8988T (cell line): Measurements from ENCODE around the gene TRAPPC2L.

Source experiments
- DNase-seq: peaks from one replicate; pipeline ENCODE4 v3.0.0; 2011

Gene TRAPPC2L

DNA sequence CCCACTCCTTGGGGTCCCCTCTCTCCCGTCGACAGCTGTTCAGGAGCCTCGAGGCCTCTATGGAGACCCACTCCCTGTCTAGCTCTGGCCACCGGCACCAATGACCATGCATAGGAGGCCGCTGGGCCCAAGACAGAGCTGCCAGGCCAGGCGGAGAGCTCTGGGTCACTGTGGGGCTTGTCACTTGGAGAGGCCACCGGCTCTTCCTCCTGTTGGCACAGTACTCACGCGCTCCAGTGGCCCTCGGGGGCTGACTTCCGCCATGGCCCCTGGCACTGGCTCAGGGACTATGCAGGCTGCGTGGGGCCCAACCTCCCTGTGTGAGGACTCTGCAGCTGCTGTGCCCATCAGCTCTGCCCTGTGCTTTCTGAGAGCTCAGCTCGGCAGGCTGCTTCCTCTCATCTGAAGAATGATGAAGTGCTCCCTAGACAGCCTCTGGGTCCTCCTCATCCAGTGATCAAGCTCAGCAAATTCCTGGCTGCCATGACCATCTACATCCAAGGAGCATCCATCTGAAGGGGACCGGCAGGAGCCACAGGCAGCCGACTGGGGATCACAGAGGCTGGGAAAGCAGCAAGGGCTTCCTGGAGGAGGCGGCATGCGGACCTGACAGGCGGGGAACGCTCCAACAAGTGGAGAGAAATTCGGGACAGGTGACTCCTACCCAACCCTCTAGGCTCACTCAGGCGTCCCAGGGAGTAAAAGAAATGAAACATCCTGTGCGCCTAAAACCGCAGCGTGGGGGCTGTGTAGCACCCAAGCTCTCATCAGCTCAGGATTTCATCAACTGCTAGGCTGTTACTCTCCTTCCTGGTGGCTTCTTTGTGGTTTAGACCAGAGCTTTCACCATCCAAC lies 17.0 kb upstream of the TRAPPC2L start:
- DNase-seq: no peak

DNA sequence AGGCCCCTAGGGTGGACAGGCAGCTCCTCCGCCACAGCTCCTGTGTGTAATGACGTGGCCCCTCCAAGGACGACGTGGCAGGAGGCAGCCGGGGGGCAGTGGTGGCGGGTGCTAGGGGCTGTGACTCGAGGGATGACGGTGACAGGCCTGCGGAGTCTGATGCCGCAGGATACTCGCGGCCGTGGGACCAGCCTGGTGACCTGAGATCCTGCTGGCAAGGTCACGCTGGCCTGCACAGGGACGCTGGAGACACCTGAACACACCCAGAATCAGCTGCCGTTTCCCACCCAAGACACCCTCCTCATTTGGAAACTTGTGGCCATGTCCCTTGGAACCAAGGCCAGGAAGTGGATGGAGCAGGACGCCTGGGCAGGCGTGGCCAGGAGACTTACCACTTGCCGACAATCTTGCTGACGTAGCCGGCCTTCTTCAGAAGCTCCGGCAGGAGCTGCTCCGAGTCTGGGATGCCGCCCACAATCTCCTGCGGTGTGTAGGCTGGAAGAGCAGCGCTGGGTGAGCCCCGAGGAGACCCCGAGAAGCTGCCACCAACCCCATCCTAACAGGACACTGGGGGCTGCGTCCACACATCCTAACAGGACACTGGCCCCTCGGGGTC lies 16.2 kb upstream of the TRAPPC2L start:
- no peak for DNase-seq

DNA sequence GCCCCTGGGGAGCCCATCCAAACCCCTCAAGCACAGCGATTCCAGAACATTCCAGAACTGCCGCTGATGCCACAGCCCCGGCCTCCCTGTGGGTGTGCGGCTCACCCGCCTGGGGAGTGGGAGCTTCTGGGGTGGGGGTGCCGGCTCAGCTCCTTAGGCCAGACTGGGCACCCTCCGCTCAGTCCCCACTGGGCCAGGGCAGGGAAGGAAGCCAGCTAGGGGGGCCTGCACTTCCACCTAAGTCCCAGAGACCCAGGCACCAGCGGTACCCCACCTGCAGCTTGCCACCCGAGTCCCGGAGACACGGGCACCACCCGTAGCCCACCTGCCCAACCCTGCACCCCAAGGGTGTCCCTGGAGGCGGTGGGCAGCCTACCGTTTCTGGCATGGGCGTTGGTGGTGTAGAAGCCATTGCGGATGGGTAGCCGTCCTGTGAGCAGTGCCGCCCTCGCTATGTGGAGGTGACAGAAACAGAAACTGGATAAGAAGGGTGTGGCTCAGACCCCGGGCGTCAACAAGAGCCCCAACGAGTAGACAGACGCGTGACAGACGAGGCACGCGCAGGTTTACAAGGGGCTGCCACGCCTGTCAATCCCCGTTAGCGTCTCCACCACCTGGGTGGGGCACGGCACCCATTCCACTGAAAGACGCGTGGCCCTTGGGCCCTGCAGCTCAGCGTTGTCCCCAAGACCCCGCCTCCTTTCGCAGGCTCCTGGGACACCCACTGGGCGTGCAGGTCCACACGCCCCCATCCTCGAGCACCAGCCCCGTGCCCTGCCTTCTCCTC lies 15.2 kb upstream of the TRAPPC2L start:
- DNase-seq: no peak

DNA sequence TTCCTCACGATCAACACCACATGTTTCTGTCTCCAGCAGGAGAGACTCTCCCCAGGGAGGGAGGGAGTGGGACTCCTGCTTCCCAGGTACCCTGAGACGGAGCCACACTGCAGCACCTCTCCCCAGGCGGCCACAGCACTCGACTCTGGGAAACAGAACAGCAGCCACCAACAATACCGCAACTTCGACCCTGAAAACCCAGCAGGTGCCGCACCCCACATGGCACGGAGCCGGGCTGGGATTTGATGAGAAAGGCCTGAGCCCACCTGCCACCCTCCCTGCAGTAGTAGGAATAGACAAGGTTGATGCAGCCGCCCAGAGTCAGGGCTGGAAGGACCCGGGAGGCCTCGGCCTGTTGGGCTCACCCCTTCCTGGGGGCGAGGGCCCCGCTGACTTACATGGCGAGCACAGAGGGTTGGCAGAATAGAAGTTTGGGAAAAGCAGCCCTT lies 14.6 kb upstream of the TRAPPC2L start:
- DNase-seq: no peak

DNA sequence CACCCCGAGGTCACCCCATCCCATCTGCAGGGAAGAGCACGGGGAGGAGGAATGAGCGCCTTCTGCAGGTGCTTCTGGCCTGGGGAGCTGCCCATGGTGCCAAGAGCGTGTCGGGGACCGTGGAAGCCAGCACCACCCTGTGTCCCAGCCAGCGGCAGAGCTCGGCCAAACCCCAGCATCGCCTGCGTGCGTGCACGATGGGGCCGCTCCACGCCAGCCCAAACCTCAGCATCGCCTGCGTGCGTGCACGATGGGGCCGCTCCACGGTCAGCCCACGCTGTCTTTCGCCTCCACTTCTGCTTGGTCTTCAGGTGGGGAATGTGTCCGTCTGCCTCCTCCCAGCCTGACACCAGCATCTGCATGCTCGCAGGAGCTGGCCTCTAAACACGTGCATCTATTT lies 14.1 kb upstream of the TRAPPC2L start:
- DNase-seq: no peak

DNA sequence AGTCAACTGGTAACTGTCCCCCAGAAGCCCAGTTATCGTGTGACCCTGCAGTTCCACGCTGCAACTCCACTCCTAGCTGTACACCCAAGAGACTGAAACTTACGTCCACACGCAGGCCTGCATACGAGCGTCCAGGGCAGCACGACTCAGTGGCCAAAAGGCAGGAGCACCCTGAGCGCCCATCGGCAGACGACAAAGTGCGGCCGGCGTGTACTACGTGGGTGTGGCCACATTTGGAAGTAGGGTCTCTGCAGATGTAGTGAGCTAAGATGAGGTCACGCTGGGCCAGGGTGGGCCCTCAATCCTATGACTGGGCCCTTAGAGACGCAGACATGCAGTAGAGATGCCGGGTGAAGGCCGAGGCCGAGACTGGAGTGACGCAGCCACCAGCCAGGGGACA lies 13.7 kb upstream of the TRAPPC2L start:
- no peak for DNase-seq

DNA sequence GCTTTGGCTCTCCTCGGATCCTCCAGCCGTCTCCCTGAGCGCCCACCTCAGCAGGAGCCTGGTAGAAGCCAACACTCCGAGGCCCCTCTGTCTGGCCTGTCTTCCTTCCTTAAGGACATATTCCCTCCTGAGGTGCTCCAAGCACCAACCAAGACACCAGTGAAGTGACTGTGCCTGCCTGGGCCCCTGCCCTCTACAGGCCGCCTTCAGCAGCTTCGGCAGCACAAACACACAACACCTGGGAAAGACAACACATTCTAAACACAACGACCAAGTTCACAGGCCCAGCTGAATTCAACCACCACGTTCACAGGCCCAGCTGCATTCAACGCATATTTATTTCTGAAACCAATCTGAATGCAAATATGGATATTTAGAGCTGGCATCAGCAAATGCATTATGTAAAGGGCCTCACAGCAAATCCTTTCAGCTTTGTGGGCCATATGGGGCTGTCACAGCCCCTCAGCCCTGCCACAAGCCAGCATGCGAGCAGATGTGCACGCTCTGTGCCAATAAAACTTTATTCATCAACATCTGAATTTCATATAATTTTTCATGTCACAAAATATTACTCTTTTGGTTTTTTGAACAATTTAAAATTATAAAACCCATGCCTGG lies 12.4 kb upstream of the TRAPPC2L start:
- peak; percentile 87 for DNase-seq

DNA sequence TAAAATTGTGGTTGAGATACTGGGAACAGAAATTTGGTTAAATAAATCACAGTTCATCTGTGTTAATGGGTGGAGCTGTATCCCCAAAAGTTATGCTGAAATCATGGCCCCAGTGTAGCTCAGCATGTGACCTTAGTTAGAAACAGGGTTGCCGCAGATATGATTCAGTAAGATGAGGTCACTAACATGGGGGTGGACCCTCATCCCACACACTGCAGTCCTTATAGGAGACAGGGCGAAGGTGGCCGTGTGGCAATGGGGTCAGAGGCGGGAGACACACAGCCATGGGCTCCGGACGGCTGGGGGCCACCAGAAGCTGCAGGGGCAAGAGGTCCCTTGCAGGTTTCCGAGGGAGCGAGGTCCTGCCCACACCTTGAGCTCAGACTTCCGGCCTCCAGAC lies 10.8 kb upstream of the TRAPPC2L start:
- no peak for DNase-seq

DNA sequence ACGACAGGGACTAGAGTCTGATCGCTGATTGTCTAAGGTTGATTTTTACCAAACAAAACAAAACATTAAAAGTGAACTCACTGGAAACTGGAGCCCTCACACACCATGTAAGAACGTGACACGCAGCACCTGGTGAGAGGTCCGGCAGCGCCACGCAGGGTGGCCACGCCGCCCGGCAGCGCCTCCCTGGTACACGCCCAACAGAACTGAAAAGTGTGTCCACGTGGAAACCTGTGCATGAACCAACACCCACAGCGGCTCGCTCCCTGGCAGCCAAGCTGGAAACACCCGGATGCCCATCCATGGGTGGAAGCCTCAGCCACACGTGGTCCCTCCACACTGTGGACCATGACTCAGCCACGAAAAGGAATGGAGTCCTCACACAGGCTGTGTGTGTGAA lies 9.3 kb upstream of the TRAPPC2L start:
- DNase-seq: no peak

DNA sequence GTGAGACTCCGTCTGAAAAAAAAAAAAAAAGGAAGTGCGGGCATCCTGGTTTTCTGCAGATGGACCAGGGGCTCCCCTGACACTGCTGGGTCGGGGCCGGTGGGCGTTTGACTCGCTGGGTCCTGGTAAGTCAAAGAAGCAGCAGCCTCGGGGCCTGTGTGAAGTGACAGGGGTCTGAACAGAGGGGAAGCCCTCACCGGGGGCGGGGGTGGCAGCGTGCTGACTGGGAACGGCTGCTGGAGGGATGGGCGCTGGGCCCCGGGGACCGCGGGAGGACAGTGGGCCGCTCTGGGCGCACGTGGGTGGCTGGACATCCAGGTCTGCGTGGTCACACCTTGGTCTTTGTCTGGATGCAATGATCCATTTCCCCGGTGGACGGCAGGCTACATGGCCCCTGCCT lies 8.4 kb upstream of the TRAPPC2L start:
- no peak for DNase-seq

DNA sequence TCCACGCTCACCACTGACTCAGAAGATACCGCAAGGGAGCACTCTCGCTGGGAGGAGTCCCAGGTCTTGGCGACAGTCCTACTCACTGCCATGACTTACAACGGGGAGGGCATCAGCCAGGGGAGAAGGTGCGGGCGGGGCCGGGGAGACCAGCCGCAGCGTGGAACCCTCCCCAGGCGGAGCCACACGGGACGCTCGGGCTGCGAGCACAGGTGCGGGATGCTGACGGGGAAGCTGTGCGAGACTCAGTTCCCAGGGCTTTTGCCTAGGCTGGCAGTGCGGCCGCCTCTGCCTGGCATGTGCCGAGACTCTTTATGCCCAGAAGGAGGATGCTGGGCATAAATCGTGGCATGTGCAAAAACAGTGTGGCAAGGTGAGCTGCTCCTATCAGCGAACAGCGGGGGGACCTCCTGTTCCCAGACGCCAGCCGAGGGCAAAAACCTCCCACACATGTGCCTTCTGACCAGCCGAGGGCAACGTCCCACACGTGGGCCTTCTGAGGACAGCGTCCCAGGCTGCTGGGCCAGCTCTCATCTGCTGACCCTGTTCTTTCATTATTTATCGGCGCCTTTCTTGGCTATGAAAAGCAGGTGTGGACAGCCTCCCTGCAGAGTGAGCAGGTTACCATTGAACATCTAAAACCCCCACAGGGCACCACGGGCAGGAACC lies 6.3 kb upstream of the TRAPPC2L start:
- no peak for DNase-seq

DNA sequence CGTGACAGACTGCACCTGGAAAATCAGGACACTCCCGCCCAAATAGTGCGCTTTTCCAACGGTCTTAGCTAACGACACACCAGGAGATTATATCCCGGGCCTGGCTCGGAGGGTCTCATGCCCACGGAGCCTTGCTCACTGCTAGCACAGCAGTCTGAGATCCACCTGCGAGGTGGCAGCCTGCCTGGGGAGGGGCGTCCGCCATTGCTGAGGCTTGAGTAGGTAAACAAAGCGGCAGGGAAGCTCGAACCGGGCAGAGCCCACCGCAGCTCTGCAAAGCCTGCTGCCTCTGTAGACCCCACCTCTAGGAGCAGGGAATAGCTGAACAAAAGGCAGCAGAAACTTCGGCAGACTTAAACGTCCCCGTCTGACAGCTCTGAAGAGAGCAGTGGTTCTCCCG lies 5.3 kb upstream of the TRAPPC2L start:
- DNase-seq: no peak

DNA sequence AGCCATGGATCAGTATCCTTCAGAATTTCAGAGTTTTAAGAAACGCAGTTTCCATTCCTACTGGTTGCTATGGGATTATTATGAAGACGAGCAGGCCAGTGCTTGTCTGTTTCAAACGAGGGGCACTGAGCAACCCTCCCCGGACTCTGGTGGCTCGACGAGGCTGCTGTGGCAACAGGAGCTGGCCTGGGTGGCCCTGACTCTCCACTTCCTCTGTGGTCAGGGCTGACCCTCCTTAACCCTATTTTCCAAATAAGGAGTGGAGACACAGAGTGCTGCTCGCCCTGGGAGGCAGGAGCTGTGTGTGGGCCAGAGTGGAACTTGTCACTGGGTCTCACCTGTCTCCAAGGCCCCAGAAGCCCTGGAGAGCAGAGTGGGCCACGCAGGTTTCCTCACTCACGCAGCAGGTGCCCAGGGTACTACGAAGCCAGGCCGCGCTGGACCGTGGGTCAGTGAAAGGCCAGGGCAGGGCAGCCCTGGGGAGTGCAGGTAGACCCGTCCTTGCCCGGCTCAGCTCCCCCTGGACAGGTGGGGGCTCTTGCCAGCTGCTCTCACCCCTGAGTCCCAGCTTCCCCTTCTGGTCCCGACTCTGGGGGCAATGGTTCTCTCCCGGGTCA lies 3.5 kb upstream of the TRAPPC2L start:
- no peak for DNase-seq

DNA sequence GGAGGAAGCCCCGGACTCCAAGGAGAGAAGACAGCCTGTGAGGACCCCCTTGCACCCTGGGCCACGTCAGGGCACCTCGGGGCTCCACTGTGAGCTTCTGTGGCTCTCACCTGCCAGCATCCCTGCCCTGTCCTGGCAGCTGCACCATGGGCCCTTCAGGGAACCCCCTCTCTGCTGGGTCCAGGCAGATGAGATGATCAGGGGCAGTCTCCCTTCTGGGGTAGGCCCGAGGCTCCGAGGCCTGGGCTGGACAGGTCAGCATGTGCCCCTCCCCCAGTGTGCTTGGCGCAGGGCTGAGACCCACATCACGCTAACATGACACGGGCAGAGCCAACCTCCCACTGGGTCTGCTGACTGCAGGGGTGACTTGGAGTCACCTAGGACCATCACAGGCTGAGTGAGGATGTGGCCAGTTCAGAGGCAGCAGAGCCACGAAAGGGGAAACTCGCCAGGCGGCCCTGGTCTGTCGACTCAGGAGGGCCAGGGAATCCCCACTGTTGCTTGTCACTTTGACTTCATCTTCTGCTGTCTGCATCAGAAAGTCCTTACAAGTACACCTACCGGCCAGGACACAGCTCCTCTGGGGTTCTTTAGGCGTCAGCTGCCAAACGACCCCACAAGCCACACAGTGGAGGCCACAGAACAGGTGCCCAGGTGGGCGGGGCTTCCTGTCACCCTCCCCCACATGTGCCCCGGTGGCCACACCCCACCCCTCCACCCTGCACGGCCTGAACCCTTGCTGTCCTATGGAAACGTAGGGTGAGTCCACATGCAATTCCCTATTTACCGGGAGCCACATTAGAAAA lies 2.4 kb upstream of the TRAPPC2L start:
- DNase-seq: no peak

DNA sequence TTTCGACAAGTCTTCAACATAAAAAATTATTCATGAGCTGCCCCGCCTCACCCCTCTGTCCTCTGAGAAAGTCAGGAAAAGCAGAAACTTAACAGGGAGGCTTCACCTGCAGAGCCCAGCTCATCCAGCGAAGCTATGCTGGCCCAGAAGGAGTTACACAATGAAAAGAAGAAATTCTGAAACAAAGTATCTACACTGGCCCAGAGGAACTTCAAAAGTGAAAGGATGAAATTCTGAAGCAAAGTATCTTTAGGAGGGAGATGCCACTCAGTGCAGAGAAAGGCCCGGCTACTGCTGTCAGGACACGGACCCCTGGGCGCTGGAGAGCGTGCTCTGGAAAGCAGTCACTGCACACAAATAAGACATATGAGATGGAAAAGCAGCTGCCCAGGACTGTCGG lies 1.8 kb upstream of the TRAPPC2L start:
- DNase-seq: no peak

DNA sequence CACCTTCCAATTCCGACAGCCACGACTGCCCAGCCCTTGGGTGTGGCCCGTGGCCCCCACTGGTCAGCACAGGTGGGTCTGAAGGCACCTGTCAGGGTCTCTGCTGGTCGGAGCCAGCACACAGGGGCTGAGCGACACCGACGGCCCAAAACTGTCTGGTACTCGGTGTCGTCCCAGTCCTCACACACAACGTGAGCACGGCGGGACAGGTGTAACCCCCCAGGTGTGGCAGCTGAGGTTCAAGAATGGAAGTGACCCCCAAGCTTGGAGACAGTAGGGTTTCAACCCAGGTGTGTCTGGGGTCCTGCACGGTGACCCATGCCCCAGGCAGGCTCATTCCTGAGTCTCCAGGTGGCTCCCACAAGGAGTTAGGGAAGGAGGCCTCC lies 1.2 kb upstream of the TRAPPC2L start:
- DNase-seq: no peak

DNA sequence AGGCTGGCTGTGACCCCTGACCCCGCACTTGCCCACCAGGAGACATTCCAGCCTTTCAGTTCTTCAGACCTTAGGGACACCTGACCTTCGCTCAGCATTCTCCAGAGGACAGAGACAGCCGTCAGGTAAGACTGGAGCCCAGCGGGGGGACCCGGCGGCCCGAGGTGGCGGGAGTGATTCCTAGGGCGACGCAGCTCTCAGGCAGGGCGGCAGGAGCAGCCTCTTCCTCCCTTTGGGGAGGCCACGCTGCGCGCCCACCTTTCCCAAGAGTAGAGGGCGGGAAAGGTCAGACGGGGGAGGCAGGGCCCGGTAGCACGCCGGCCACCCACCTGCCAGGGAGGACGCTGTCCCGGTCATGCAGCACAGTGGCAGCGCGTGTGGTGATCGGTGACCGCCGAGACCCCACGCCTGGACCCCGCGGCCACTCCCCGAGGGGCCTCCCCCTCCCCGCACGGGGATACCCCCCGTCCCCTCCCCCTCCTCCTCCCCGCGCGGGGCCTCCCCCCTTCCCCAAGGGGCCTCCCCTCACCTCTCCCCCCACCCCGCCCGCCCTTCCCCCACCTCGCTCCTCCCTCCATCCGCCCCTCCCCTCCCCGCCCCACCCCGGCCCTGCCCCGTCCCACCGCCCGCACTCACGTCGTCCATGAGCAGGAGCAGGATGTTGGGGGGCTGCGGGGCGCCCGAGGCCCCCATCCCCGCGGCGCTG lies 652 bp upstream of the TRAPPC2L start:
- peak; percentile 84 for DNase-seq

DNA sequence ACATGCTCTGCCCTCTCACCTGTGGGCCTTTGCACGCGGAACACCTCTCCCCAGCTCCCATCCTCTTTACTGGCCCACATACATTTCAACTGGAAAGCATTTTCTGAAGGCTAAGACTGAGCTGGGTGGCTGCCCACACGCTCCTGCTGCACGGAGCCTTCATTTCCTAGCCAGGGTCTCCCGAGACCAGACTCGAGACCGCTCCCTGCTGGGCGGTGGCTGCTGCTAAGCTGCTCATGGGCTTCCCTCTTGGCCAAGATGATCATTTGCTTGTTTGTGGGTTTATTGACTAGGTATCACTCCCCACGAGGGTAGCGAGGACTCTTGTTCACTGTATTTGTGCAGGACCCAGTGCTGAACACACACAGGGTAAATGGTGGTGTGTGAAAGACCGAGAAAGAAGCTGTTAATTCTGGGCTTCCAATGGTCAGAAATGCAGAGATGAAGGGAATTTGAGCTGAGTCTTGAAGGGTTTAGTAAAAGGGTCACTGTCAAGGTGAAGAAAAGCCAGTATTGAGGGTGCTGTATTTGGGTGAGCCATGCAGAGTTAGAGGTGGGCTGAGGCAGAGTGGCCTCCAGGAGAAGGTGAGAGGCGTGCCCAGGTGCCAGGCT lies 907 bp downstream of the TRAPPC2L start:
- DNase-seq: peak; percentile 97

DNA sequence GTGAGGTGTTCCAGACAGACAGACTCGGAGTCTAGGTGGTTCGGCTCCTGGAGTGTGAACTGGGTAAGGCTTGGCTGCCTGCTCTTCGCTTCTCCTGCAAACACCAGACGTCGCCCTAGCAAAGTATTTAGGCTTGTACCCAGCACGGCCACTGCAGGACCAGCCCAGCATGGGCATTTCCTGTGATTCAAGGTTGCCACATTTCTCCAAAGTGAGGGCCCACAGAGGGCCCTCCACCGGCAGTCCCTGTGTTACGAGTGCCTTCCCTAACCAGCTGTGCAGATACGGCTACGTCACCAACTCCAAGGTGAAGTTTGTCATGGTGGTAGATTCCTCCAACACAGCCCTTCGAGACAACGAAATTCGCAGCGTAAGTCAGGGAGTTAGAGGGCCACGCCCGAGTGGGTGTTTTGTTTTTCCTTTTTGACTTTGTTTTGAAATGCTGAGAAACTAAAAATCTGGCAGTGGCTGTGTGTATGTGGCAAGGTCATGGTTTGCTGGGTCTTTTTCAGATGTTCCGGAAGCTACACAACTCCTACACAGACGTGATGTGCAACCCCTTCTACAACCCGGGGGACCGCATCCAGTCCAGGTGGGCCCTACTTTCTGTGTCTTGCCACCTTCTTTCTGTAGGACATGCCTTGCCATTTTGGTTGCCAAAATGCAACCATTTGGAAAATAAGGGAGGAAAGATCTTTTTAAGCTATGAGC lies 2.6 kb downstream of the TRAPPC2L start:
- DNase-seq: no peak

DNA sequence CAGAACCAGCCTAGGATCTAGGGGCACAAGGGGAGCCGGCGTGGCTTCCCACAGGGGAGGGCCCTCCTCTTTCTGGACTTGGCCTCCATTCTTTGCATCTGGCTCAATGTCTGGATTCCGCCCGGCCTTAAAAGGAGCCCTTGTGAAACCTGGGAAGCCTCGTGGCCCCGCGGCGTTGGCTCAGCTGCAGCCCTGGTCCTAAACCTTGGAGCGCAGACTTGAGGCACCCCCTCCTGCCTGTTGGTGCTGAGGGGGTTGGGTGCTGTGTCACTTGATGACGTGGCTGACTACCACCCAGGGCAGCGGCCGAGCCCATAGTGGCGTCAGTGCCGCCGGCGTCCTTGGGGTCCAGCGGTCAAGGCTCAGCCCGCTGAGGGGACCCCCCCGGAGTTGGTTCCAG lies 4.4 kb downstream of the TRAPPC2L start:
- DNase-seq: no peak
